Measurements from ENCODE around the gene NR4A3.

The NR4A3 gene

DNA sequence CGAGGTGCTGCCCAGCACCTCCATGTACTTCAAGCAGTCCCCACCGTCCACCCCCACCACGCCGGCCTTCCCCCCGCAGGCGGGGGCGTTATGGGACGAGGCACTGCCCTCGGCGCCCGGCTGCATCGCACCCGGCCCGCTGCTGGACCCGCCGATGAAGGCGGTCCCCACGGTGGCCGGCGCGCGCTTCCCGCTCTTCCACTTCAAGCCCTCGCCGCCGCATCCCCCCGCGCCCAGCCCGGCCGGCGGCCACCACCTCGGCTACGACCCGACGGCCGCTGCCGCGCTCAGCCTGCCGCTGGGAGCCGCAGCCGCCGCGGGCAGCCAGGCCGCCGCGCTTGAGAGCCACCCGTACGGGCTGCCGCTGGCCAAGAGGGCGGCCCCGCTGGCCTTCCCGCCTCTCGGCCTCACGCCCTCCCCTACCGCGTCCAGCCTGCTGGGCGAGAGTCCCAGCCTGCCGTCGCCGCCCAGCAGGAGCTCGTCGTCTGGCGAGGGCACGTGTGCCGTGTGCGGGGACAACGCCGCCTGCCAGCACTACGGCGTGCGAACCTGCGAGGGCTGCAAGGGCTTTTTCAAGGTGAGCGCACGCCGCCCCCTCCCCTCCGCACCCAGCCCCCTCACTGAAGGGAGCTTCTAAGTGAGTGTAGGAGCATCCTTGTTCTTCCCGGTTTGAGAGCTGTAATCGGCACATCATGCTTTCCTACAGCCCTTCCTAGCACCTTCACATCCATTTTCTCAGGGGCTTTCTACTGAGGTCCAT lies 6.9 kb downstream of the NR4A3 start:
- in situ Hi-C loops (cut with HindIII; ENCODE audit: low sequenced_read_pairs), result no loop called here

DNA sequence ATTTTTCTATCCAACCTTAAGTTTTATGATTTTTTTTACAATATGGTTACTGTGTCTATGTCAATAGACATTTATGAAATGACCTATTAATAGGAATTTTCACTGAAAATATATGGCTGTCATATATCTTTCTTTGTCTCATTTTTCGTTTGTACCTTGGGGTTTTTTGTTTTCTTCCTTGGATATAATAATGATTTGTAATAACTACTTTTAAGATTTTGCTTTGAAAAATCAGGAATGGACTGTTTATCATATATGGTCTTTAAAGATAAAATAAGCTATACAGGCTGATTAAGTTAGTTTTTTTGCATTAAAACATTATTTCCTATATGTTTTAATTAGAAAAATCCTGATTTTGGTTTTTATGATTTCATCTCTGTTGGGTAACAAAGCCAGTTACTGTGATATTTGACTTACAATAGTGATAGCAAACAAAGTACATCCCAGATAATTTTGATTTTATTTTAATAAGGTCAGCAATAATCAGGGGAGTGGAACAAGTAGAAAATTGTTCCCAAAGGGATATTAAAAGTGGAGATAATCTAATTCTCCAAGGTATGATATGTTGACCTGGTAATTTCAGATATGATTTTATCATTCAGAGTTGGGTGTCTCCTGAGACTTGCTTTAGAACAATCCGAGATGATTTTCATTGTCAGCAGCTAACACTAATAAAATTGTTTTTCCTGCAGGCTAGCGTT lies 10.3 kb downstream of the NR4A3 start:
- no peak overlapping the region for H3K4me3 ChIP-seq (ENCODE audit: low read depth, low read length)
- DNase-seq (ENCODE audit: low read depth), result no peak
- TF ChIP-seq, protein P1, sequence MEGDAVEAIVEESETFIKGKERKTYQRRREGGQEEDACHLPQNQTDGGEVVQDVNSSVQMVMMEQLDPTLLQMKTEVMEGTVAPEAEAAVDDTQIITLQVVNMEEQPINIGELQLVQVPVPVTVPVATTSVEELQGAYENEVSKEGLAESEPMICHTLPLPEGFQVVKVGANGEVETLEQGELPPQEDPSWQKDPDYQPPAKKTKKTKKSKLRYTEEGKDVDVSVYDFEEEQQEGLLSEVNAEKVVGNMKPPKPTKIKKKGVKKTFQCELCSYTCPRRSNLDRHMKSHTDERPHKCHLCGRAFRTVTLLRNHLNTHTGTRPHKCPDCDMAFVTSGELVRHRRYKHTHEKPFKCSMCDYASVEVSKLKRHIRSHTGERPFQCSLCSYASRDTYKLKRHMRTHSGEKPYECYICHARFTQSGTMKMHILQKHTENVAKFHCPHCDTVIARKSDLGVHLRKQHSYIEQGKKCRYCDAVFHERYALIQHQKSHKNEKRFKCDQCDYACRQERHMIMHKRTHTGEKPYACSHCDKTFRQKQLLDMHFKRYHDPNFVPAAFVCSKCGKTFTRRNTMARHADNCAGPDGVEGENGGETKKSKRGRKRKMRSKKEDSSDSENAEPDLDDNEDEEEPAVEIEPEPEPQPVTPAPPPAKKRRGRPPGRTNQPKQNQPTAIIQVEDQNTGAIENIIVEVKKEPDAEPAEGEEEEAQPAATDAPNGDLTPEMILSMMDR (IDR thresholded peaks at IDR 0.05; ENCODE audit: low read depth, low read length, missing control alignments), result no peak
- in situ Hi-C loops (cut with HindIII; ENCODE audit: low sequenced_read_pairs), result no loop called here

More for the DNA sequence above, 6.9 kb downstream of the NR4A3 start:
- TF ChIP-seq, protein P1 (IDR thresholded peaks at IDR 0.05; ENCODE audit: low read depth, low read length, missing control alignments), result no peak
- no peak for DNase-seq (ENCODE audit: low read depth)
- no peak overlapping the region for H3K4me3 ChIP-seq (ENCODE audit: low read depth, low read length)

DNA sequence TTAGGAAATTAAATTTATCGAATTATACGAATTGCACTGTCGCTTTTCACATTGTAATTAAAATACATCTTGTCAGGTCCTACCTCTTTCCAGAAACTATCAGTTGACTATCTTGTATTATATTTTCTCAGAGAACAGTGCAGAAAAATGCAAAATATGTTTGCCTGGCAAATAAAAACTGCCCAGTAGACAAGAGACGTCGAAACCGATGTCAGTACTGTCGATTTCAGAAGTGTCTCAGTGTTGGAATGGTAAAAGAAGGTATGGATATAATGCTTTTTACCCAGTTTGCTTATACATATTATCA lies 10.8 kb downstream of the NR4A3 start:
- in situ Hi-C loops (cut with HindIII; ENCODE audit: low sequenced_read_pairs), result no loop called here
- TF ChIP-seq, protein P1 (IDR thresholded peaks at IDR 0.05; ENCODE audit: low read depth, low read length, missing control alignments), result no peak
- no peak overlapping the region for H3K4me3 ChIP-seq (ENCODE audit: low read depth, low read length)
- DNase-seq (ENCODE audit: low read depth), result no peak

DNA sequence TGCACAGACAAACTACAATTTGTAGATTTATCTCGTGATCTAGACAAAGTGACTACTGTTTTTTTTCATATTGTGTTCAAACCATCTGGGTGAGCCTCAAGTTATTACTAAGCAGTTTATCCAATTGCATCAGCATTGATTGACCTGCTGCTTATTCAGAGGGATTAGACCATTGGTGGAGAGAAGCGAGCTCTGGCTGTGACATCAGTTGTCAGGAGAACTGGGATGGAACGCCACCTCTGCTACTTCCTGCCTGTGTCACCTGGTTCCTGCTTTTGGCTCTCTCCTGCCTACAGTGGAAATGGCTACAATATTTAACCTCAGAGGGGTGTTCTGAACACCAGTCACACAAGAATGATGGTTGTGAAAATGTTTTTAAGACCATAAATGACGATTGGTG lies 12.1 kb downstream of the NR4A3 start:
- no peak for DNase-seq (ENCODE audit: low read depth)
- in situ Hi-C loops (cut with HindIII; ENCODE audit: low sequenced_read_pairs), result no loop called here
- H3K4me3 ChIP-seq (ENCODE audit: low read depth, low read length), result no peak overlapping the region
- TF ChIP-seq, protein P1 (IDR thresholded peaks at IDR 0.05; ENCODE audit: low read depth, low read length, missing control alignments), result no peak

DNA sequence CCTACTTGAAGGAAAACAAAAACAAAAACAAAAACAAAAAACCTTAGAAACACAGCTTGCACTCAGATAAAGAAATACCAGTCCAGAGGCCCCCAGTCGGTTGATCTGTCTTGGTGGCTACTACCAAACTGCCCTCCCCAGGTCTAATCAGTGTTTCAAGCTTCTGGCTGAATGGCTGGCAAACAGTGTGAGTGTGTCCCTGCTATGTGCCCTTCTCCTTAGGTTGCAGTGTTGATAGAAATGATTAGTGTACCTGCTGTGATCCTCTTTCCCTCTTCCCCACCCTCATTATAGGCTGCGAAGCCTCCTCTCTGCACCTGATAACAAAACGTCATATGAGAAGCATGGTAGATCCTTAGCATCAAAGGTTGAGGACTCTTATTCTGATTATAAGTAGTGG lies 12.8 kb downstream of the NR4A3 start:
- no peak overlapping the region for H3K4me3 ChIP-seq (ENCODE audit: low read depth, low read length)
- DNase-seq (ENCODE audit: low read depth), result no peak
- TF ChIP-seq, protein P1 (IDR thresholded peaks at IDR 0.05; ENCODE audit: low read depth, low read length, missing control alignments), result no peak
- in situ Hi-C loops (cut with HindIII; ENCODE audit: low sequenced_read_pairs), result no loop called here

DNA sequence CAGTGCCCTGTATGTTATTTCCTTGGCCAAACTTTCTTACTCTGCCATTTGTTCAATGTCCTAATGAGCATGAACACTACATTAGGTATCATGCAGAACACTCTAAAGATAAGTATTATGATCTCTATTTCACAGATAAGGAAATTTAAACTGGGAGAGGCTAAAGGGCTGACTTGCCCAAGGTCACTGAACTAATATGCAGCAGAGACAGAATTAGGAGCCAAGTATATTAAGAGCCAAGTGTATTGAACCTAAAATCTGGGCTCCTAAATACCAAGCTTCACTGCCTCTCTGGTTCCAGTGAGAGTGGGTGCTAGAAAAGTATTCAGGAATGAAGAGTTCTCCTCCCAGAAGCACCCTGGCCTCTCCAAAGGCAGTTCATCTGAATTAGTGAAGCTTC lies 13.5 kb downstream of the NR4A3 start:
- TF ChIP-seq, protein P1 (IDR thresholded peaks at IDR 0.05; ENCODE audit: low read depth, low read length, missing control alignments), result no peak
- no peak for DNase-seq (ENCODE audit: low read depth)
- H3K4me3 ChIP-seq (ENCODE audit: low read depth, low read length), result no peak overlapping the region
- in situ Hi-C loops (cut with HindIII; ENCODE audit: low sequenced_read_pairs), result no loop called here
